GM12878 (cell line): ENCODE results near the gene CAMK4. TPM values are rescaled to one million over a fixed set of nuclear protein-coding genes. Genes with fewer than 3 reads are reported as not detected.

Source experiments
- ATAC-seq: fragments of 200-7000 bp; cut with Tn5 transposase; 3 replicates; pipeline ENCODE4 v1.9.1; 2020; ENCODE audit warnings: mild to moderate bottlenecking, moderate library complexity
- BruUV-seq: library from RNA; stranded (reverse); fragments of 400-500 nt; replicated peaks from 2 replicates; lab custom pipeline; 2021; lab: Mats Ljungman, UMichigan
- CTCF ChIA-PET: fragments of 300-600 bp; sonication (Branson Sonifier 250); formaldehyde crosslinking; extraction: SDS; loops from one replicate; lab custom pipeline; 2021; ENCODE audit warnings: inconsistent platforms; lab: Yijun Ruan, JAX
- POLR2A ChIA-PET: fragments of 350-600 bp; formaldehyde crosslinking; extraction: SDS; loops from one replicate; lab custom pipeline; 2021; ENCODE audit warnings: inconsistent platforms; lab: Charles Lee
- RAD21 ChIA-PET: fragments of 300-600 bp; sonication (Branson Sonifier 250); formaldehyde crosslinking; loops from one replicate; lab custom pipeline; 2023; ENCODE audit warnings: antibody characterized with exemption; ENCODE audit not compliant: unreplicated experiment; lab: Charles Lee
- SMC1A ChIA-PET: fragments of 300-600 bp; sonication (Branson Sonifier 250); formaldehyde crosslinking; loops from one replicate; lab custom pipeline; 2023; ENCODE audit not compliant: unreplicated experiment, uncharacterized antibody; lab: Charles Lee
- DNase-seq: peaks from one replicate; pipeline ENCODE4 v3.0.0-alpha.2; 2011; ENCODE audit warnings: low read depth, low spot score
- FAIRE-seq: peaks from 3 replicates; lab custom pipeline; 2011; peaks lifted over from hg19 to GRCh38; lab: Jason Lieb, UNC
- H2AFZ ChIP-seq: 2 replicates; pipeline ENCODE4 v1.6.0; 2011; ENCODE audit warnings: low read depth, low read length, control low read depth; ENCODE audit not compliant: control insufficient read depth
- H3K27ac ChIP-seq: 2 replicates; pipeline ENCODE4 v1.5.1; 2011; ENCODE audit warnings: control low read depth; ENCODE audit not compliant: control insufficient read depth, insufficient read depth
- H3K27me3 ChIP-seq, 2 experiments: replicated peaks in 1 of 2; 2 replicates each; pipeline versions ENCODE4 v1.6.0 to v1.6.1; 2011; ENCODE audit warnings: low read length in 1 of 2; ENCODE audit not compliant: control insufficient read depth in 2 of 2, insufficient read depth in 2 of 2
- H3K36me3 ChIP-seq, 2 experiments: 2 replicates each; pipeline ENCODE4 v1.5.1; 2011; ENCODE audit warnings: low read length in 1 of 2; ENCODE audit not compliant: control insufficient read depth in 2 of 2, insufficient read depth in 2 of 2
- H3K4me1 ChIP-seq: 2 replicates; pipeline ENCODE4 v1.6.1; 2011; ENCODE audit warnings: mild to moderate bottlenecking, low read length, moderate library complexity, mixed read lengths; ENCODE audit not compliant: control insufficient read depth, insufficient read depth
- H3K4me2 ChIP-seq: 2 replicates; pipeline ENCODE4 v1.6.0; 2011; ENCODE audit warnings: control low read depth; ENCODE audit not compliant: control insufficient read depth, insufficient read depth
- H3K4me3 ChIP-seq: fragments of 200-600 bp; sonication (generic); 2 replicates; pipeline ENCODE4 v1.5.1; 2016
- H3K79me2 ChIP-seq: 2 replicates; pipeline ENCODE4 v1.6.0; 2011; ENCODE audit warnings: low read length; ENCODE audit not compliant: control insufficient read depth, insufficient read depth
- H3K9ac ChIP-seq: 2 replicates; pipeline ENCODE4 v1.8.0; 2011; ENCODE audit warnings: low read length, control low read depth, mixed read lengths; ENCODE audit not compliant: control insufficient read depth, insufficient read depth
- H3K9me3 ChIP-seq: replicated peaks from 3 replicates; pipeline ENCODE4 v1.5.1; 2011; ENCODE audit warnings: mild to moderate bottlenecking, low read length; ENCODE audit not compliant: control insufficient read depth, insufficient read depth
- H4K20me1 ChIP-seq: 2 replicates; pipeline ENCODE4 v1.6.0; 2011; ENCODE audit not compliant: control insufficient read depth, insufficient read depth
- BHLHE40 ChIP-seq, 2 experiments: fragments of 450-650 bp in 1 of 2; IDR thresholded peaks; 2 replicates each; pipeline ENCODE4 v1.6.1; 2011 to 2017; ENCODE audit warnings: low read depth in 2 of 2, borderline replicate concordance in 1 of 2, improper control_type of control experiment in 1 of 2, low read length in 1 of 2, mild to moderate bottlenecking in 1 of 2
- BMI1 ChIP-seq: fragments of 450-650 bp; IDR thresholded peaks from 2 replicates; pipeline ENCODE4 v1.6.1; 2016; ENCODE audit warnings: mild to moderate bottlenecking, moderate library complexity, borderline replicate concordance
- BRCA1 ChIP-seq: IDR thresholded peaks from 2 replicates; pipeline ENCODE4 v1.6.1; 2011; ENCODE audit warnings: low read depth, low read length, improper control_type of control experiment
- CBFB ChIP-seq: IDR thresholded peaks from 2 replicates; pipeline ENCODE4 v1.6.1; 2016; ENCODE audit warnings: antibody characterized with exemption, low read depth
- CHD2 ChIP-seq: IDR thresholded peaks from 2 replicates; pipeline ENCODE4 v1.6.1; 2011; ENCODE audit warnings: low read depth, low read length, improper control_type of control experiment, borderline replicate concordance
- EED ChIP-seq: sonication (generic); IDR thresholded peaks from 2 replicates; pipeline ENCODE4 v1.6.1; 2016; ENCODE audit warnings: antibody characterized with exemption, low read depth
- GATAD2B ChIP-seq: fragments of 450-650 bp; conservative IDR thresholded peaks from 2 replicates; pipeline ENCODE4 v1.6.1; 2017; ENCODE audit warnings: low read depth, mild to moderate bottlenecking, moderate library complexity
- NRF1 ChIP-seq: conservative IDR thresholded peaks from 2 replicates; pipeline ENCODE4 v1.6.1; 2011; ENCODE audit warnings: mild to moderate bottlenecking, low read depth, low read length, improper control_type of control experiment
- POLR2A ChIP-seq: IDR thresholded peaks from 2 replicates; pipeline ENCODE4 v1.6.1; 2011; ENCODE audit warnings: low read depth, mild to moderate bottlenecking, low read length
- RUNX3 ChIP-seq: IDR thresholded peaks from 2 replicates; pipeline ENCODE4 v1.6.1; 2012; ENCODE audit warnings: low read length, inconsistent platforms
- SIN3A ChIP-seq: IDR thresholded peaks from 2 replicates; pipeline ENCODE4 v1.6.1; 2012; ENCODE audit warnings: low read depth, low read length, improper control_type of control experiment
- SMC3 ChIP-seq: IDR thresholded peaks from 2 replicates; pipeline ENCODE4 v1.6.1; 2011; ENCODE audit warnings: low read length, improper control_type of control experiment, borderline replicate concordance
- SUZ12 ChIP-seq: fragments of 200-600 bp; sonication (generic); IDR thresholded peaks from one replicate; pipeline ENCODE4 v1.6.1; 2018; ENCODE audit warnings: antibody characterized with exemption, mild to moderate bottlenecking; ENCODE audit not compliant: unreplicated experiment
- ZBED1 ChIP-seq: IDR thresholded peaks from 2 replicates; pipeline ENCODE4 v1.6.1; 2016; ENCODE audit warnings: borderline replicate concordance
- ZNF24 ChIP-seq: fragments of 450-650 bp; IDR thresholded peaks from 2 replicates; pipeline ENCODE4 v1.6.1; 2017; ENCODE audit warnings: antibody characterized with exemption, mild to moderate bottlenecking
- WGBS: methylation state at CpG from one replicate; pipeline ENCODE4 v1.1.6; 2016; ENCODE audit warnings: low lambda C conversion rate; ENCODE audit not compliant: insufficient replicate concordance, insufficient coverage; ENCODE audit errors: missing lambda C conversion rate; 5-methylcytosine and 5-hydroxymethylcytosine counted together
- in situ Hi-C: fragments of 300-500 bp; cut with MboI; formaldehyde crosslinking; loops from 9 replicates; pipeline ENCODE4 v1.14.3; 2018; ENCODE audit warnings: mixed read lengths
- intact Hi-C: fragments of 100-400 bp; cut with micrococcal nuclease; formaldehyde crosslinking; loops from one replicate; pipeline ENCODE4 v1.14.2; 2022; ENCODE audit not compliant: unreplicated experiment
- polyA plus RNA-seq, 11 experiments: library from polyadenylated mRNA; depleted of rRNA in 4 of 11; unstranded in 6 of 11; stranded (reverse) in 5 of 11; fragments of >200 nt; fragmentation: Nextera tagmentation in 4 of 11; fragmentation: Illumina TruSeq in 1 of 11; extraction: Ambion mirVana in 4 of 11; extraction: Trizol in 1 of 11; gene quantifications; 1 replicate in 1 of 11; 2 replicates in 10 of 11; pipeline versions ENCODE4 v1.2.1 to v1.2.3, GENCODE V29; 2011 to 2016; ENCODE audit warnings: inconsistent platforms in 2 of 11, missing spikeins in 2 of 11, low read depth in 1 of 11
- total RNA-seq, 4 experiments: library from RNA; depleted of rRNA in 3 of 4; stranded (reverse); fragments of >200 nt in 3 of 4; fragmentation: Illumina TruSeq in 1 of 4; extraction: Trizol in 1 of 4; gene quantifications; 2 replicates each; pipeline versions ENCODE4 v1.2.1 to v1.2.3, GENCODE V29; 2013 to 2021
- TF ChIP-seq, protein P1 (sequence below): IDR thresholded peaks from 2 replicates; pipeline ENCODE4 v1.6.1; 2011; ENCODE audit warnings: low read depth, low read length, improper control_type of control experiment, borderline replicate concordance
- TF ChIP-seq, protein P2 (sequence below): fragments of 450-650 bp; IDR thresholded peaks from 2 replicates; pipeline ENCODE4 v1.6.1; 2017; ENCODE audit warnings: antibody characterized with exemption, mild to moderate bottlenecking, moderate library complexity
- TF ChIP-seq, protein P3 (sequence below): fragments of 450-650 bp; formaldehyde crosslinking; IDR thresholded peaks from 2 replicates; pipeline ENCODE4 v1.4.0; 2020; ENCODE audit warnings: mild to moderate bottlenecking, moderate library complexity

Gene CAMK4
- total and polyA plus RNA-seq, 10 of the 15 experiments (the other 5 are each of a cell fraction or from before 2014, with no cell fraction given): 13.3 to 51.9 (median 35.3) TPM

DNA sequence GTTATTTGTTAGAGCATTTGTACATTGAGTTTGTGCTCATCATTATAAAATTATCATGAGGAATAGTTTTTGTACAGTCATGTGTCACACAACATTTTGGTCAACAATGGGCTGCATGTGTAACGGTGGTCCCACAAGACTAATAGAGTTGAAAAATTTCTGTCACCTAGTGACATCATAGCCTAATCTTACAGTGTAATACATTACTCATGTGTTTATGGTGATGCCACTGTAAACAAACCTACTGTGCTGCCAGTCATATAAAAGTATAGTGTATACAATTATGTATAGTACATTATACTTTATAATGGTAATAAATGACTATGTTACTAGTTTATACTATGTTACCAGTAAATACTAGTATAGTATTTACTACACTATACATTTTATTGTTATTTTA lies 3.0 kb upstream of the CAMK4 start:
- ChIA-PET RAD21 (interaction anchor here (0.8 to 21.9 kb wide), 5 partner anchors 14 to 250 kb away, joined by 3 to 443 read pairs (median 45); no protein-coding TSS in a partner anchor), SMC1A (interaction anchor here (0.7 to 23.4 kb wide), 9 partner anchors 9 to 78 kb away, joined by 3 to 608 read pairs (median 7); no protein-coding TSS in a partner anchor), POLR2A (interaction anchor here (13.0 kb wide), 1 partner anchor 34 kb away, joined by 172 read pairs; no protein-coding TSS in a partner anchor), CTCF (interaction anchor here (0.7 to 10.2 kb wide), 7 partner anchors 9 to 63 kb away, joined by 3 to 109 read pairs (median 4); no protein-coding TSS in a partner anchor)
- no peak overlapping the region for H3K9ac ChIP-seq
- in situ Hi-C loops (no loop called here), intact Hi-C loops (no loop called here)
- no peaks in the 10 kb centered on the region for H3K27me3 ChIP-seq
- H2AFZ ChIP-seq: no peak overlapping the region
- BruUV-seq: no TSS peak
- FAIRE-seq: no peak
- H3K4me2 ChIP-seq: no peak overlapping the region
- no peak overlapping the region for H3K4me3 ChIP-seq
- H3K9me3 ChIP-seq: no peaks in the 10 kb centered on the region
- 100% methylated on average over 1 of the region's 1 CpG for WGBS
- ATAC-seq: no peak
- H3K36me3 ChIP-seq: no peaks in the 10 kb centered on the region
- TF ChIP-seq NRF1 (no peak), EED (no peak), RUNX3 (no peak), POLR2A (no peak), SMC3 (no peak), CBFB (no peak), ZNF24 (no peak), GATAD2B (no peak), BRCA1 (no peak), ZBED1 (no peak), BHLHE40 (IDR thresholded peaks at IDR 0.05; ENCODE audit: borderline replicate concordance in 1 of 2, low read depth in 2 of 2, low read length in 1 of 2) (no peak), SIN3A (no peak), CHD2 (no peak), BMI1 (no peak), SUZ12 (no peak)
- TF ChIP-seq, protein P1, sequence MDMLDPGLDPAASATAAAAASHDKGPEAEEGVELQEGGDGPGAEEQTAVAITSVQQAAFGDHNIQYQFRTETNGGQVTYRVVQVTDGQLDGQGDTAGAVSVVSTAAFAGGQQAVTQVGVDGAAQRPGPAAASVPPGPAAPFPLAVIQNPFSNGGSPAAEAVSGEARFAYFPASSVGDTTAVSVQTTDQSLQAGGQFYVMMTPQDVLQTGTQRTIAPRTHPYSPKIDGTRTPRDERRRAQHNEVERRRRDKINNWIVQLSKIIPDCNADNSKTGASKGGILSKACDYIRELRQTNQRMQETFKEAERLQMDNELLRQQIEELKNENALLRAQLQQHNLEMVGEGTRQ: no peak
- TF ChIP-seq, protein P2, sequence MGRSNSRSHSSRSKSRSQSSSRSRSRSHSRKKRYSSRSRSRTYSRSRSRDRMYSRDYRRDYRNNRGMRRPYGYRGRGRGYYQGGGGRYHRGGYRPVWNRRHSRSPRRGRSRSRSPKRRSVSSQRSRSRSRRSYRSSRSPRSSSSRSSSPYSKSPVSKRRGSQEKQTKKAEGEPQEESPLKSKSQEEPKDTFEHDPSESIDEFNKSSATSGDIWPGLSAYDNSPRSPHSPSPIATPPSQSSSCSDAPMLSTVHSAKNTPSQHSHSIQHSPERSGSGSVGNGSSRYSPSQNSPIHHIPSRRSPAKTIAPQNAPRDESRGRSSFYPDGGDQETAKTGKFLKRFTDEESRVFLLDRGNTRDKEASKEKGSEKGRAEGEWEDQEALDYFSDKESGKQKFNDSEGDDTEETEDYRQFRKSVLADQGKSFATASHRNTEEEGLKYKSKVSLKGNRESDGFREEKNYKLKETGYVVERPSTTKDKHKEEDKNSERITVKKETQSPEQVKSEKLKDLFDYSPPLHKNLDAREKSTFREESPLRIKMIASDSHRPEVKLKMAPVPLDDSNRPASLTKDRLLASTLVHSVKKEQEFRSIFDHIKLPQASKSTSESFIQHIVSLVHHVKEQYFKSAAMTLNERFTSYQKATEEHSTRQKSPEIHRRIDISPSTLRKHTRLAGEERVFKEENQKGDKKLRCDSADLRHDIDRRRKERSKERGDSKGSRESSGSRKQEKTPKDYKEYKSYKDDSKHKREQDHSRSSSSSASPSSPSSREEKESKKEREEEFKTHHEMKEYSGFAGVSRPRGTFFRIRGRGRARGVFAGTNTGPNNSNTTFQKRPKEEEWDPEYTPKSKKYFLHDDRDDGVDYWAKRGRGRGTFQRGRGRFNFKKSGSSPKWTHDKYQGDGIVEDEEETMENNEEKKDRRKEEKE: no peak
- TF ChIP-seq, protein P3, sequence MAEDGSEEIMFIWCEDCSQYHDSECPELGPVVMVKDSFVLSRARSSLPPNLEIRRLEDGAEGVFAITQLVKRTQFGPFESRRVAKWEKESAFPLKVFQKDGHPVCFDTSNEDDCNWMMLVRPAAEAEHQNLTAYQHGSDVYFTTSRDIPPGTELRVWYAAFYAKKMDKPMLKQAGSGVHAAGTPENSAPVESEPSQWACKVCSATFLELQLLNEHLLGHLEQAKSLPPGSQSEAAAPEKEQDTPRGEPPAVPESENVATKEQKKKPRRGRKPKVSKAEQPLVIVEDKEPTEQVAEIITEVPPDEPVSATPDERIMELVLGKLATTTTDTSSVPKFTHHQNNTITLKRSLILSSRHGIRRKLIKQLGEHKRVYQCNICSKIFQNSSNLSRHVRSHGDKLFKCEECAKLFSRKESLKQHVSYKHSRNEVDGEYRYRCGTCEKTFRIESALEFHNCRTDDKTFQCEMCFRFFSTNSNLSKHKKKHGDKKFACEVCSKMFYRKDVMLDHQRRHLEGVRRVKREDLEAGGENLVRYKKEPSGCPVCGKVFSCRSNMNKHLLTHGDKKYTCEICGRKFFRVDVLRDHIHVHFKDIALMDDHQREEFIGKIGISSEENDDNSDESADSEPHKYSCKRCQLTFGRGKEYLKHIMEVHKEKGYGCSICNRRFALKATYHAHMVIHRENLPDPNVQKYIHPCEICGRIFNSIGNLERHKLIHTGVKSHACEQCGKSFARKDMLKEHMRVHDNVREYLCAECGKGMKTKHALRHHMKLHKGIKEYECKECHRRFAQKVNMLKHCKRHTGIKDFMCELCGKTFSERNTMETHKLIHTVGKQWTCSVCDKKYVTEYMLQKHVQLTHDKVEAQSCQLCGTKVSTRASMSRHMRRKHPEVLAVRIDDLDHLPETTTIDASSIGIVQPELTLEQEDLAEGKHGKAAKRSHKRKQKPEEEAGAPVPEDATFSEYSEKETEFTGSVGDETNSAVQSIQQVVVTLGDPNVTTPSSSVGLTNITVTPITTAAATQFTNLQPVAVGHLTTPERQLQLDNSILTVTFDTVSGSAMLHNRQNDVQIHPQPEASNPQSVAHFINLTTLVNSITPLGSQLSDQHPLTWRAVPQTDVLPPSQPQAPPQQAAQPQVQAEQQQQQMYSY (CRISPR knock-in tag): no peak
- no peaks in the 10 kb centered on the region for H4K20me1 ChIP-seq
- H3K27ac ChIP-seq: no peak overlapping the region
- no peak for DNase-seq
- H3K79me2 ChIP-seq: peaks cover 19% of the 10 kb centered on the region
- no peaks in the 10 kb centered on the region for H3K4me1 ChIP-seq
